Left ventricle myocardium inferior (tissue), 1 donor: ENCODE results near the gene FILIP1. TPM values are rescaled to one million over a fixed set of nuclear protein-coding genes. Genes with fewer than 3 reads are reported as not detected.
A peak's percentile ranks its signal among the peaks of the same experiment; 100 is the strongest.

Experiments used
- DNase-seq: peaks from one replicate; pipeline ENCODE4 v3.0.0-alpha.2; 2020
- H3K27ac ChIP-seq: fragments of 200-600 bp; replicated peaks from 2 replicates; pipeline ENCODE4 v1.8.0; 2021
- H3K27me3 ChIP-seq: fragments of 200-600 bp; 2 replicates; pipeline ENCODE4 v1.8.0; 2021; ENCODE audit warnings: low read depth
- H3K36me3 ChIP-seq: fragments of 200-600 bp; 2 replicates; pipeline ENCODE4 v1.8.0; 2021
- H3K4me1 ChIP-seq: fragments of 200-600 bp; 2 replicates; pipeline ENCODE4 v1.8.0; 2021
- H3K4me3 ChIP-seq: fragments of 200-600 bp; 2 replicates; pipeline ENCODE4 v1.8.0; 2021; ENCODE audit warnings: mild to moderate bottlenecking, moderate library complexity
- H3K9me3 ChIP-seq: fragments of 200-600 bp; replicated peaks from 2 replicates; pipeline ENCODE4 v1.8.0; 2021
- CTCF ChIP-seq: fragments of 200-600 bp; IDR thresholded peaks from 2 replicates; pipeline ENCODE4 v1.8.0; 2021; ENCODE audit warnings: antibody characterized with exemption, mild to moderate bottlenecking, borderline replicate concordance
- intact Hi-C: fragments of 100-400 bp; cut with micrococcal nuclease; formaldehyde crosslinking; loops from one replicate; pipeline ENCODE4 v1.11.0; 2022
- total RNA-seq: library from RNA; stranded (reverse); fragmentation: NEBNext Ultra II Directional; extraction: Animal tissue kit (Norgen Biotek cat#: 25700); gene quantifications from one replicate; pipeline ENCODE4 v1.2.1, GENCODE V29; 2021
- donor health status: DM: no; HTN: yes; CAD: no; lungs with severe emphysema.

The FILIP1 gene
- total RNA-seq, 1 donor from 2014 or later, result 173 TPM

GRCh38 chr6:75368151-75368779, 125.3 kb downstream of the FILIP1 start:
- peak overlapping the region; percentile 73 for H3K27ac ChIP-seq
- peaks cover 83% of the 10 kb centered on the region for H3K4me1 ChIP-seq
- H3K9me3 ChIP-seq, result no peaks in the 10 kb centered on the region
- no peak overlapping the region for H3K4me3 ChIP-seq
- peak; percentile 67 for TF ChIP-seq CTCF
- intact Hi-C loops, result loop anchor here (10.0 kb wide), 1 partner anchor 147 kb away; no protein-coding TSS in a partner anchor
- H3K36me3 ChIP-seq, result no peaks in the 10 kb centered on the region
- no peak for DNase-seq
- no peaks in the 10 kb centered on the region for H3K27me3 ChIP-seq

DNA sequence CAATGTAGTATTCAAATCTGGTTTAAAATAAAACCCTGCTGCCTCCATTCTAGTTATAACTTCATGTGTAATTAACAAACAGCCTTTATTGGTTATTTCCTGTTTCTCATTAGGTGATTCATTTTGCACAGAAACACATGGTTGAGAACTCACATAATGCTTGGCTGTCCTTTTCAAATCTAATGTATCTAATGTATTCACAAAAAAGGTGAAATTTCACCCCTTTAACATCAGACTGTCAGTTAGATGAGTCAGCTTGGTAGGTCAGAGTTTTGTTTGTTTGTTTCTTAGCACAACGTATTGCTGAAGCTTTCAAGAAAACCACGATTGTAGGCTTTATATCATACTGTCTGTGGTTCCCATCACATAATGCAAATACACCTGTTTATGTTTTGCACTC, 130.3 kb downstream of the FILIP1 start:
- H3K9me3 ChIP-seq, result no peaks in the 10 kb centered on the region
- DNase-seq, result no peak
- peaks cover 58% of the 10 kb centered on the region for H3K4me1 ChIP-seq
- no peak overlapping the region for H3K4me3 ChIP-seq
- peaks cover 41% of the 10 kb centered on the region for H3K36me3 ChIP-seq
- no peak overlapping the region for H3K27ac ChIP-seq
- no peak for TF ChIP-seq CTCF
- H3K27me3 ChIP-seq, result no peaks in the 10 kb centered on the region
- intact Hi-C loops, result loop anchor here (10.0 kb wide), 1 partner anchor 151 kb away; no protein-coding TSS in a partner anchor

GRCh38 chr6:75353644-75354043, 140.0 kb downstream of the FILIP1 start:
- Histone ChIP-seq H3K27ac (no peak overlapping the region), H3K9me3 (no peaks in the 10 kb centered on the region), H3K4me3 (no peak overlapping the region), H3K27me3 (no peaks in the 10 kb centered on the region), H3K36me3 (peaks cover 45% of the 10 kb centered on the region), H3K4me1 (peaks cover 42% of the 10 kb centered on the region)
- TF ChIP-seq CTCF, result no peak
- intact Hi-C loops, result no loop called here
- no peak for DNase-seq

GRCh38 chr6:75351570-75351969, 142.0 kb downstream of the FILIP1 start:
- Histone ChIP-seq H3K4me1 (peaks cover 47% of the 10 kb centered on the region), H3K9me3 (no peaks in the 10 kb centered on the region), H3K4me3 (no peak overlapping the region), H3K36me3 (peaks cover 33% of the 10 kb centered on the region), H3K27ac (no peak overlapping the region), H3K27me3 (no peaks in the 10 kb centered on the region)
- DNase-seq, result no peak
- intact Hi-C loops, result no loop called here
- TF ChIP-seq CTCF, result no peak

DNA sequence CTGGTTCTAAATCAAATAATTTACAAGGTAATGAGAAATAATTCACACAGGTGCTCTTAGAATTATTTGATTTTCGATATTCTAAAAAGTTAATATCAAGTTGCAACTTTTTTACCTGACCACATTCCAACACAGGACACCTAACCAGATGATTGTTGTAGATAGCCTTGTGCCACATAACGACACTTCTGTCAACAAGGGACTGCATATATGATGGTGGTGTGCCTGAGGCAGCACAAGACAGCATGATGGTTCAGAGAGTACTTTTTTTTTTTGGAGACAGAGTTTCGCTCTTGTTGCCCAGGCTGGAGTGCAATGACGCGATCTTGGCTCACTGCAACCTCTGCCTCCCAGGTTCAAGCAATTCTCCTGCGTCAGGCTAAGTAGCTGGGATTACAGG, 142.8 kb downstream of the FILIP1 start:
- no peak for TF ChIP-seq CTCF
- intact Hi-C loops, result no loop called here
- H3K4me3 ChIP-seq, result no peak overlapping the region
- no peak overlapping the region for H3K27ac ChIP-seq
- H3K9me3 ChIP-seq, result no peaks in the 10 kb centered on the region
- DNase-seq, result no peak
- H3K36me3 ChIP-seq, result peaks cover 33% of the 10 kb centered on the region
- H3K27me3 ChIP-seq, result no peaks in the 10 kb centered on the region
- H3K4me1 ChIP-seq, result peaks cover 49% of the 10 kb centered on the region
